HepG2 (cell line): Measurements from ENCODE around the gene FETUB. TPM values are rescaled to one million over a fixed set of nuclear protein-coding genes. Genes with fewer than 3 reads are reported as not detected.

ENCODE experiments used
- AGO1 ChIP-seq: fragments of 200-400 bp; formaldehyde crosslinking; IDR thresholded peaks from 2 replicates; pipeline ENCODE4 v1.6.1; 2017; ENCODE audit warnings: mild to moderate bottlenecking, low read depth, low read length, moderate library complexity; ENCODE audit not compliant: poor library complexity, severe bottlenecking
- ATF1 ChIP-seq: IDR thresholded peaks from 2 replicates; pipeline ENCODE4 v1.6.1; 2016; ENCODE audit warnings: mild to moderate bottlenecking, control low read depth
- BCL3 ChIP-seq: sonication (generic); formaldehyde crosslinking; IDR thresholded peaks from 2 replicates; pipeline ENCODE4 v1.5.1; 2020; ENCODE audit warnings: mild to moderate bottlenecking, missing genetic modification reagents, moderate library complexity
- HNRNPL ChIP-seq: fragments of 200-400 bp; formaldehyde crosslinking; IDR thresholded peaks from 2 replicates; pipeline ENCODE4 v1.6.1; 2017; ENCODE audit warnings: mild to moderate bottlenecking, low read depth, low read length
- KLF12 ChIP-seq: sonication (generic); formaldehyde crosslinking; IDR thresholded peaks from 2 replicates; pipeline ENCODE4 v1.4.0; 2020; ENCODE audit warnings: missing genetic modification reagents, borderline replicate concordance
- MATR3 ChIP-seq: sonication (generic); formaldehyde crosslinking; IDR thresholded peaks from 2 replicates; pipeline ENCODE4 v1.4.0; 2020; ENCODE audit warnings: missing genetic modification reagents
- POLR2A ChIP-seq, 2 experiments: IDR thresholded peaks; 2 replicates each; pipeline ENCODE4 v1.6.1; 2011; ENCODE audit warnings: low read depth in 2 of 2, low read length in 2 of 2, mild to moderate bottlenecking in 1 of 2, moderate library complexity in 1 of 2; ENCODE audit not compliant: insufficient read depth in 1 of 2
- RBM39 ChIP-seq: fragments of 200-400 bp; formaldehyde crosslinking; IDR thresholded peaks from one replicate; pipeline ENCODE4 v1.6.1; 2018; ENCODE audit warnings: antibody characterized with exemption, mild to moderate bottlenecking, low read depth, low read length; ENCODE audit not compliant: poor library complexity, severe bottlenecking
- SRSF4 ChIP-seq: fragments of 200-400 bp; formaldehyde crosslinking; IDR thresholded peaks from one replicate; pipeline ENCODE4 v1.6.1; 2018; ENCODE audit warnings: mild to moderate bottlenecking, low read depth, low read length, moderate library complexity; ENCODE audit not compliant: poor library complexity, severe bottlenecking
- TFE3 ChIP-seq: IDR thresholded peaks from 2 replicates; pipeline ENCODE4 v1.6.1; 2016
- ZFP1 ChIP-seq: IDR thresholded peaks from 2 replicates; pipeline ENCODE4 v1.6.1; 2016
- ZNF234 ChIP-seq: sonication (generic); formaldehyde crosslinking; conservative IDR thresholded peaks from 2 replicates; pipeline ENCODE4 v1.5.1; 2020; ENCODE audit warnings: mild to moderate bottlenecking, missing genetic modification reagents
- ZNF496 ChIP-seq: sonication (generic); formaldehyde crosslinking; IDR thresholded peaks from 2 replicates; pipeline ENCODE4 v1.8.1; 2023; ENCODE audit warnings: mild to moderate bottlenecking, moderate library complexity, missing genetic modification reagents; ENCODE audit not compliant: insufficient replicate concordance
- ZNF501 ChIP-seq: sonication (generic); formaldehyde crosslinking; IDR thresholded peaks from 2 replicates; pipeline ENCODE4 v1.5.1; 2020; ENCODE audit warnings: mild to moderate bottlenecking, moderate library complexity, missing genetic modification reagents
- ZNF775 ChIP-seq: sonication (generic); formaldehyde crosslinking; IDR thresholded peaks from 2 replicates; pipeline ENCODE4 v1.4.0; 2020; ENCODE audit warnings: missing genetic modification reagents, mild to moderate bottlenecking, moderate library complexity, borderline replicate concordance
- polyA plus RNA-seq, 8 experiments: library from polyadenylated mRNA; depleted of rRNA in 3 of 8; stranded (reverse) in 7 of 8; unstranded in 1 of 8; fragments of >200 nt; fragmentation: Illumina TruSeq in 4 of 8; extraction: Trizol in 4 of 8; gene quantifications; 2 replicates each; pipeline versions ENCODE4 v1.2.1 to v1.2.3, GENCODE V29; 2011 to 2016; ENCODE audit warnings: low read depth in 4 of 8, missing spikeins in 1 of 8, mixed read lengths in 1 of 8; ENCODE audit not compliant: insufficient read depth in 1 of 8
- total RNA-seq, 5 experiments: library from RNA; depleted of rRNA; stranded (reverse); fragments of >200 nt; fragmentation: Illumina TruSeq; extraction: Trizol; gene quantifications; 2 replicates each; pipeline ENCODE4 v1.2.3, GENCODE V29; 2016; ENCODE audit warnings: low read depth in 1 of 5
- TF ChIP-seq, protein P1 (sequence below): sonication (generic); formaldehyde crosslinking; IDR thresholded peaks from 2 replicates; pipeline ENCODE4 v1.5.0; 2020; ENCODE audit warnings: mild to moderate bottlenecking, missing genetic modification reagents, borderline replicate concordance

The FETUB gene
- total and polyA plus RNA-seq, 2 of the 13 experiments (the other 11 are each of a cell fraction or from before 2014, with no cell fraction given), result 2.1 to 4.4 TPM

DNA sequence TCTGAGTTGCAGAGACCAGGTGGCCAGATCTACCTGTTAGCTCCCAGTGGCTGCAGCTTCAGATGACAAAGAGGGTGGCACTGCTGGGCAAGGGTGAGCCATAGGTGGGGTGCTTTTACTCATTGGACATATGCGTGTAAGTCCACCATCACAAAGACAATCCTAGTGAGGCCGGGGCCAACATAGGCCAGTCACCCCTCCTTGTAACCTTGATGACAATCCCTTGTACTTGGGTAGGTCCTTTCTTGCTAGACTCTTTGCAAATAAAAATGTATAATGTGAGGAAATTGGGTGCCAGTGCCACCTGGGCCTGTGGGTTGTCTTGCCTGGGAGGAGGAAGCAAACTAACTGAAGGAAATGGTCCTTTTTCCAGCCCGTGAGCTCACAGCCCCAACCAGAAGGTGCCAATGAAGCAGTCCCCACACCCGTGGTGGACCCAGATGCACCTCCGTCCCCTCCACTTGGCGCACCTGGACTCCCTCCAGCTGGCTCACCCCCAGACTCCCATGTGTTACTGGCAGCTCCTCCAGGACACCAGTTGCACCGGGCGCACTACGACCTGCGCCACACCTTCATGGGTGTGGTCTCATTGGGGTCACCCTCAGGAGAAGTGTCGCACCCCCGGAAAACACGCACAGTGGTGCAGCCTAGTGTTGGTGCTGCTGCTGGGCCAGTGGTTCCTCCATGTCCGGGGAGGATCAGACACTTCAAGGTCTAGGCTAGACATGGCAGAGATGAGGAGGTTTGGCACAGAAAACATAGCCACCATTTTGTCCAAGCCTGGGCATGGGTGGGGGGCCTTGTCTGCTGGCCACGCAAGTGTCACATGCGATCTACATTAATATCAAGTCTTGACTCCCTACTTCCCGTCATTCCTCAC lies 19.7 kb upstream of the FETUB start (continued):
- TF ChIP-seq POLR2A (IDR thresholded peaks at IDR 0.05; ENCODE audit: insufficient read depth in 1 of 2, low read depth in 2 of 2, low read length in 2 of 2), result peak; percentile 6 to 82; a peak in 3 of 4 replicates
- TF ChIP-seq ATF1 (CRISPR knock-in tag), result no peak
- TF ChIP-seq TFE3 (CRISPR knock-in tag), result no peak
- TF ChIP-seq, protein P1, sequence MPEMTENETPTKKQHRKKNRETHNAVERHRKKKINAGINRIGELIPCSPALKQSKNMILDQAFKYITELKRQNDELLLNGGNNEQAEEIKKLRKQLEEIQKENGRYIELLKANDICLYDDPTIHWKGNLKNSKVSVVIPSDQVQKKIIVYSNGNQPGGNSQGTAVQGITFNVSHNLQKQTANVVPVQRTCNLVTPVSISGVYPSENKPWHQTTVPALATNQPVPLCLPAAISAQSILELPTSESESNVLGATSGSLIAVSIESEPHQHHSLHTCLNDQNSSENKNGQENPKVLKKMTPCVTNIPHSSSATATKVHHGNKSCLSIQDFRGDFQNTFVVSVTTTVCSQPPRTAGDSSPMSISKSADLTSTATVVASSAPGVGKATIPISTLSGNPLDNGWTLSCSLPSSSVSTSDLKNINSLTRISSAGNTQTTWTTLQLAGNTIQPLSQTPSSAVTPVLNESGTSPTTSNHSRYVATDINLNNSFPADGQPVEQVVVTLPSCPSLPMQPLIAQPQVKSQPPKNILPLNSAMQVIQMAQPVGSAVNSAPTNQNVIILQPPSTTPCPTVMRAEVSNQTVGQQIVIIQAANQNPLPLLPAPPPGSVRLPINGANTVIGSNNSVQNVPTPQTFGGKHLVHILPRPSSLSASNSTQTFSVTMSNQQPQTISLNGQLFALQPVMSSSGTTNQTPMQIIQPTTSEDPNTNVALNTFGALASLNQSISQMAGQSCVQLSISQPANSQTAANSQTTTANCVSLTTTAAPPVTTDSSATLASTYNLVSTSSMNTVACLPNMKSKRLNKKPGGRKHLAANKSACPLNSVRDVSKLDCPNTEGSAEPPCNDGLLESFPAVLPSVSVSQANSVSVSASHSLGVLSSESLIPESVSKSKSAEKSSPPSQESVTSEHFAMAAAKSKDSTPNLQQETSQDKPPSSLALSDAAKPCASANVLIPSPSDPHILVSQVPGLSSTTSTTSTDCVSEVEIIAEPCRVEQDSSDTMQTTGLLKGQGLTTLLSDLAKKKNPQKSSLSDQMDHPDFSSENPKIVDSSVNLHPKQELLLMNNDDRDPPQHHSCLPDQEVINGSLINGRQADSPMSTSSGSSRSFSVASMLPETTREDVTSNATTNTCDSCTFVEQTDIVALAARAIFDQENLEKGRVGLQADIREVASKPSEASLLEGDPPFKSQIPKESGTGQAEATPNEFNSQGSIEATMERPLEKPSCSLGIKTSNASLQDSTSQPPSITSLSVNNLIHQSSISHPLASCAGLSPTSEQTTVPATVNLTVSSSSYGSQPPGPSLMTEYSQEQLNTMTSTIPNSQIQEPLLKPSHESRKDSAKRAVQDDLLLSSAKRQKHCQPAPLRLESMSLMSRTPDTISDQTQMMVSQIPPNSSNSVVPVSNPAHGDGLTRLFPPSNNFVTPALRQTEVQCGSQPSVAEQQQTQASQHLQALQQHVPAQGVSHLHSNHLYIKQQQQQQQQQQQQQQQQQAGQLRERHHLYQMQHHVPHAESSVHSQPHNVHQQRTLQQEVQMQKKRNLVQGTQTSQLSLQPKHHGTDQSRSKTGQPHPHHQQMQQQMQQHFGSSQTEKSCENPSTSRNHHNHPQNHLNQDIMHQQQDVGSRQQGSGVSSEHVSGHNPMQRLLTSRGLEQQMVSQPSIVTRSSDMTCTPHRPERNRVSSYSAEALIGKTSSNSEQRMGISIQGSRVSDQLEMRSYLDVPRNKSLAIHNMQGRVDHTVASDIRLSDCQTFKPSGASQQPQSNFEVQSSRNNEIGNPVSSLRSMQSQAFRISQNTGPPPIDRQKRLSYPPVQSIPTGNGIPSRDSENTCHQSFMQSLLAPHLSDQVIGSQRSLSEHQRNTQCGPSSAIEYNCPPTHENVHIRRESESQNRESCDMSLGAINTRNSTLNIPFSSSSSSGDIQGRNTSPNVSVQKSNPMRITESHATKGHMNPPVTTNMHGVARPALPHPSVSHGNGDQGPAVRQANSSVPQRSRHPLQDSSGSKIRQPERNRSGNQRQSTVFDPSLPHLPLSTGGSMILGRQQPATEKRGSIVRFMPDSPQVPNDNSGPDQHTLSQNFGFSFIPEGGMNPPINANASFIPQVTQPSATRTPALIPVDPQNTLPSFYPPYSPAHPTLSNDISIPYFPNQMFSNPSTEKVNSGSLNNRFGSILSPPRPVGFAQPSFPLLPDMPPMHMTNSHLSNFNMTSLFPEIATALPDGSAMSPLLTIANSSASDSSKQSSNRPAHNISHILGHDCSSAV (CRISPR knock-in tag), result no peak
- TF ChIP-seq MATR3 (CRISPR knock-in tag), result no peak
- 0 out of 2 replicates have a peak, but pooled peaks have one; percentile 1 for TF ChIP-seq ZNF775
- peak; percentile 97 for TF ChIP-seq SRSF4
- TF ChIP-seq ZNF234 (CRISPR knock-in tag), result 0 out of 2 replicates have a peak, but pooled peaks have one; percentile 26
- TF ChIP-seq KLF12, result peak; percentile 35; the same call in 1 of the 2 replicates
- no peak for TF ChIP-seq ZNF496 (CRISPR knock-in tag)
- peak; percentile 60 for TF ChIP-seq ZNF501
- TF ChIP-seq RBM39, result peak; percentile 99
- TF ChIP-seq HNRNPL, result peak; percentile 94
- TF ChIP-seq AGO1, result peak; percentile 92
- no peak for TF ChIP-seq ZFP1
- TF ChIP-seq BCL3, result peak; percentile 69; the same call in 1 of the 2 replicates
